Measurements from ENCODE around the gene MKS1.

GRCh38 chr17:58267347-58268324 is 48.6 kb upstream of the MKS1 start:
- no peak for TF ChIP-seq CTCF (IDR thresholded peaks at IDR 0.05)
- no peak for TF ChIP-seq EP300 (IDR thresholded peaks at IDR 0.05)
- no peak for TF ChIP-seq POLR2A (IDR thresholded peaks at IDR 0.05)
- no peak for TF ChIP-seq POLR2AphosphoS5 (IDR thresholded peaks at IDR 0.05)

Data from sigmoid colon (tissue), 4 donors.